K562 (cell line): Measurements from ENCODE around the gene PSMD13. TPM values are rescaled to one million over a fixed set of nuclear protein-coding genes. Genes with fewer than 3 reads are reported as not detected.

Experiments used
- ASH1L ChIP-seq: fragments of 450-650 bp; IDR thresholded peaks from 2 replicates; pipeline ENCODE4 v1.6.1; 2018; ENCODE audit warnings: borderline replicate concordance, mild to moderate bottlenecking, low read depth; ENCODE audit not compliant: partially characterized antibody
- BCL6 ChIP-seq: fragments of 250-450 bp; sonication (Bioruptor Pico); IDR thresholded peaks from 2 replicates; pipeline ENCODE4 v1.4.0; 2020
- FOXM1 ChIP-seq, 2 experiments: fragments of 450-650 bp in 1 of 2; sonication (generic) in 1 of 2; formaldehyde crosslinking in 1 of 2; IDR thresholded peaks; 2 replicates each; pipeline versions ENCODE4 v1.6.1 to v1.9.0; 2017 to 2022; ENCODE audit warnings: low read depth in 2 of 2, mild to moderate bottlenecking in 2 of 2, missing genetic modification reagents in 1 of 2, moderate library complexity in 1 of 2
- GABPA ChIP-seq: fragments of 200-800 bp; sonication (Bioruptor generic); conservative IDR thresholded peaks from 2 replicates; pipeline ENCODE4 v1.6.1; 2016; ENCODE audit warnings: low read depth, missing genetic modification characterization, missing compliant biosample characterization
- HDAC6 ChIP-seq: IDR thresholded peaks from 2 replicates; pipeline ENCODE4 v1.6.1; 2012; ENCODE audit warnings: low read depth, mild to moderate bottlenecking, control low read depth, inconsistent platforms, low read length, moderate library complexity
- HMG20B ChIP-seq: fragments of 250-450 bp; sonication (Bioruptor Pico); IDR thresholded peaks from 2 replicates; pipeline ENCODE4 v1.5.0; 2021; ENCODE audit warnings: mild to moderate bottlenecking
- LARP7 ChIP-seq: fragments of 450-650 bp; IDR thresholded peaks from 2 replicates; pipeline ENCODE4 v1.6.1; 2016
- PCBP2 ChIP-seq: fragments of 200-400 bp; formaldehyde crosslinking; IDR thresholded peaks from 2 replicates; pipeline ENCODE4 v1.6.1; 2018; ENCODE audit warnings: low read length, low read depth, mild to moderate bottlenecking, moderate library complexity; ENCODE audit not compliant: poor library complexity, severe bottlenecking
- SAFB ChIP-seq: fragments of 200-400 bp; formaldehyde crosslinking; IDR thresholded peaks from 2 replicates; pipeline ENCODE4 v1.6.1; 2017; ENCODE audit warnings: low read depth, low read length, borderline replicate concordance
- SLC30A9 ChIP-seq: fragments of 250-450 bp; sonication (Bioruptor Pico); IDR thresholded peaks from 2 replicates; pipeline ENCODE4 v1.8.0; 2022; ENCODE audit warnings: mild to moderate bottlenecking, moderate library complexity
- SNIP1 ChIP-seq: fragments of 450-650 bp; IDR thresholded peaks from 2 replicates; pipeline ENCODE4 v1.7.1; 2017; ENCODE audit warnings: low read depth, mild to moderate bottlenecking
- TEAD1 ChIP-seq, 2 experiments: fragments of 450-650 bp in 1 of 2; sonication (generic) in 1 of 2; formaldehyde crosslinking; IDR thresholded peaks; 2 replicates each; pipeline versions ENCODE4 v1.4.0 to v1.8.0; 2020 to 2022; ENCODE audit warnings: mild to moderate bottlenecking in 2 of 2, missing genetic modification reagents in 1 of 2
- ZBTB7A ChIP-seq: IDR thresholded peaks from 2 replicates; pipeline ENCODE4 v1.6.1; 2011; ENCODE audit warnings: low read depth, mild to moderate bottlenecking, low read length, moderate library complexity, borderline replicate concordance; ENCODE audit not compliant: control insufficient read depth
- polyA plus RNA-seq, 8 experiments: library from polyadenylated mRNA; depleted of rRNA in 4 of 8; stranded (reverse) in 5 of 8; unstranded in 3 of 8; fragments of >200 nt; fragmentation: Nextera tagmentation in 2 of 8; fragmentation: Illumina TruSeq in 1 of 8; extraction: Ambion mirVana in 2 of 8; extraction: Trizol in 1 of 8; gene quantifications; 2 replicates each; pipeline versions ENCODE4 v1.2.1 to v1.2.3, GENCODE V29; 2011 to 2014; ENCODE audit warnings: inconsistent platforms in 1 of 8, missing spikeins in 1 of 8
- total RNA-seq, 7 experiments: library from RNA; depleted of rRNA in 6 of 7; stranded (reverse); fragments of >200 nt in 6 of 7; fragmentation: Illumina TruSeq in 2 of 7; extraction: Trizol in 2 of 7; gene quantifications; 2 replicates each; pipeline versions ENCODE4 v1.2.1 to v1.2.3, GENCODE V29; 2011 to 2021; ENCODE audit warnings: low replicate concordance in 1 of 7
- TF ChIP-seq, protein P1 (sequence below): fragments of 450-650 bp; formaldehyde crosslinking; IDR thresholded peaks from 2 replicates; pipeline ENCODE4 v1.4.0; 2020; ENCODE audit warnings: mild to moderate bottlenecking, mixed read lengths
- TF ChIP-seq, protein P2 (sequence below), 2 experiments: fragments of 450-650 bp in 1 of 2; IDR thresholded peaks; 2 replicates each; pipeline ENCODE4 v1.6.1; 2011 to 2017; ENCODE audit warnings: low read depth in 2 of 2, antibody characterized with exemption in 1 of 2, borderline replicate concordance in 1 of 2, low read length in 1 of 2, mild to moderate bottlenecking in 1 of 2, mixed read lengths in 1 of 2; ENCODE audit not compliant: control insufficient read depth in 1 of 2
- TF ChIP-seq, protein P3 (sequence below): fragments of 250-450 bp; sonication (Bioruptor Pico); IDR thresholded peaks from 2 replicates; pipeline ENCODE4 v1.4.0; 2020; ENCODE audit warnings: mild to moderate bottlenecking, moderate library complexity, borderline replicate concordance
- TF ChIP-seq, protein P4 (sequence below): sonication (generic); formaldehyde crosslinking; IDR thresholded peaks from 2 replicates; pipeline ENCODE4 v1.8.0; 2022; ENCODE audit warnings: mild to moderate bottlenecking, missing genetic modification reagents, borderline replicate concordance

The PSMD13 gene
- total and polyA plus RNA-seq, 9 of the 15 experiments (the other 6 are each of a cell fraction or from before 2014, with no cell fraction given), result 185 to 383 (median 267) TPM

DNA sequence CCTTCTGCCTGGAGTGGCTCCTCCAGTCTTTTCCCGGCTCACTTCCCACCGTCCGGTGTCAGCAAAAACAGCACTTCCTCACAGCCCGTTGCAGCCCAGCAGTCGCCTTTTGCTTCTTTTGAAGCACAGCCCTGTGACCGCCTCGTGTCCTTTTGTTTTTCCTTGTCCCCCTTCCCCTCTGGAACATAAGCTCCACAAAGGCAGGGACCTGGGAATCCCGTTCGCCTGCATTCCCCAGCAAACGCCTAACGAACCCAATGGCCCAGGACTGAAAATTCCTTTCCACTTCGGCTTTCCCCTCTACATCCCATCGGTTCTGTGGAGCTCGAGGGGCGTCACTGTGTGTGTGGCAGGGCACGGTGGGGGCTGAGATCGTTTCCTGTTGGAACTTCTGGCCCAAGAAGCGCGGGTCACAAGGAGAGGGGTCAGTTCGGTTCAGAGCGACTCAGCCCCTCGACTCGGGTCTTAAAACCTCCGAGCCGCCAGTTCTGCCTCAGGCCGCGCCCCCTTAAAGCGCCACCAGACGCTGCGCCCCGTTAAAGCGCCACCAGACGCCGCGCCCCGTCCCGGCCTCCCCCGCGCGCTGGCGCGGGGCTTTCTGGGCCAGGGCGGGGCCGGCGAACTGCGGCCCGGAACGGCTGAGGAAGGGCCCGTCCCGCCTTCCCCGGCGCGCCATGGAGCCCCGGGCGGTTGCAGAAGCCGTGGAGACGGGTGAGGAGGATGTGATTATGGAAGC lies 28.4 kb upstream of the PSMD13 start (continued):
- no peak for TF ChIP-seq ASH1L
- TF ChIP-seq HMG20B, result no peak
- no peak for TF ChIP-seq BCL6
- no peak for TF ChIP-seq SNIP1
- no peak for TF ChIP-seq PCBP2
- no peak for TF ChIP-seq HDAC6
- TF ChIP-seq ZBTB7A, result peak; percentile 78
- TF ChIP-seq TEAD1 (CRISPR knock-in tag; IDR thresholded peaks at IDR 0.05), result no peak
- TF ChIP-seq, protein P1, sequence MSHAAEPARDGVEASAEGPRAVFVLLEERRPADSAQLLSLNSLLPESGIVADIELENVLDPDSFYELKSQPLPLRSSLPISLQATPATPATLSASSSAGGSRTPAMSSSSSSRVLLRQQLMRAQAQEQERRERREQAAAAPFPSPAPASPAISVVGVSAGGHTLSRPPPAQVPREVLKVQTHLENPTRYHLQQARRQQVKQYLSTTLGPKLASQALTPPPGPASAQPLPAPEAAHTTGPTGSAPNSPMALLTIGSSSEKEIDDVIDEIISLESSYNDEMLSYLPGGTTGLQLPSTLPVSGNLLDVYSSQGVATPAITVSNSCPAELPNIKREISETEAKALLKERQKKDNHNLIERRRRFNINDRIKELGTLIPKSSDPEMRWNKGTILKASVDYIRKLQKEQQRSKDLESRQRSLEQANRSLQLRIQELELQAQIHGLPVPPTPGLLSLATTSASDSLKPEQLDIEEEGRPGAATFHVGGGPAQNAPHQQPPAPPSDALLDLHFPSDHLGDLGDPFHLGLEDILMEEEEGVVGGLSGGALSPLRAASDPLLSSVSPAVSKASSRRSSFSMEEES, result no peak
- no peak for TF ChIP-seq LARP7
- no peak for TF ChIP-seq GABPA
- TF ChIP-seq SLC30A9 (CRISPR knock-in tag), result no peak
- no peak for TF ChIP-seq FOXM1 (IDR thresholded peaks at IDR 0.05; ENCODE audit: low read depth)
- TF ChIP-seq FOXM1 (CRISPR knock-in tag; IDR thresholded peaks at IDR 0.05; ENCODE audit: low read depth), result no peak
- no peak for TF ChIP-seq SAFB
- TF ChIP-seq, protein P2, sequence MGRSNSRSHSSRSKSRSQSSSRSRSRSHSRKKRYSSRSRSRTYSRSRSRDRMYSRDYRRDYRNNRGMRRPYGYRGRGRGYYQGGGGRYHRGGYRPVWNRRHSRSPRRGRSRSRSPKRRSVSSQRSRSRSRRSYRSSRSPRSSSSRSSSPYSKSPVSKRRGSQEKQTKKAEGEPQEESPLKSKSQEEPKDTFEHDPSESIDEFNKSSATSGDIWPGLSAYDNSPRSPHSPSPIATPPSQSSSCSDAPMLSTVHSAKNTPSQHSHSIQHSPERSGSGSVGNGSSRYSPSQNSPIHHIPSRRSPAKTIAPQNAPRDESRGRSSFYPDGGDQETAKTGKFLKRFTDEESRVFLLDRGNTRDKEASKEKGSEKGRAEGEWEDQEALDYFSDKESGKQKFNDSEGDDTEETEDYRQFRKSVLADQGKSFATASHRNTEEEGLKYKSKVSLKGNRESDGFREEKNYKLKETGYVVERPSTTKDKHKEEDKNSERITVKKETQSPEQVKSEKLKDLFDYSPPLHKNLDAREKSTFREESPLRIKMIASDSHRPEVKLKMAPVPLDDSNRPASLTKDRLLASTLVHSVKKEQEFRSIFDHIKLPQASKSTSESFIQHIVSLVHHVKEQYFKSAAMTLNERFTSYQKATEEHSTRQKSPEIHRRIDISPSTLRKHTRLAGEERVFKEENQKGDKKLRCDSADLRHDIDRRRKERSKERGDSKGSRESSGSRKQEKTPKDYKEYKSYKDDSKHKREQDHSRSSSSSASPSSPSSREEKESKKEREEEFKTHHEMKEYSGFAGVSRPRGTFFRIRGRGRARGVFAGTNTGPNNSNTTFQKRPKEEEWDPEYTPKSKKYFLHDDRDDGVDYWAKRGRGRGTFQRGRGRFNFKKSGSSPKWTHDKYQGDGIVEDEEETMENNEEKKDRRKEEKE (IDR thresholded peaks at IDR 0.05; ENCODE audit: borderline replicate concordance in 1 of 2, control insufficient read depth in 1 of 2, low read depth in 2 of 2, low read length in 1 of 2), result no peak
- TF ChIP-seq, protein P3, sequence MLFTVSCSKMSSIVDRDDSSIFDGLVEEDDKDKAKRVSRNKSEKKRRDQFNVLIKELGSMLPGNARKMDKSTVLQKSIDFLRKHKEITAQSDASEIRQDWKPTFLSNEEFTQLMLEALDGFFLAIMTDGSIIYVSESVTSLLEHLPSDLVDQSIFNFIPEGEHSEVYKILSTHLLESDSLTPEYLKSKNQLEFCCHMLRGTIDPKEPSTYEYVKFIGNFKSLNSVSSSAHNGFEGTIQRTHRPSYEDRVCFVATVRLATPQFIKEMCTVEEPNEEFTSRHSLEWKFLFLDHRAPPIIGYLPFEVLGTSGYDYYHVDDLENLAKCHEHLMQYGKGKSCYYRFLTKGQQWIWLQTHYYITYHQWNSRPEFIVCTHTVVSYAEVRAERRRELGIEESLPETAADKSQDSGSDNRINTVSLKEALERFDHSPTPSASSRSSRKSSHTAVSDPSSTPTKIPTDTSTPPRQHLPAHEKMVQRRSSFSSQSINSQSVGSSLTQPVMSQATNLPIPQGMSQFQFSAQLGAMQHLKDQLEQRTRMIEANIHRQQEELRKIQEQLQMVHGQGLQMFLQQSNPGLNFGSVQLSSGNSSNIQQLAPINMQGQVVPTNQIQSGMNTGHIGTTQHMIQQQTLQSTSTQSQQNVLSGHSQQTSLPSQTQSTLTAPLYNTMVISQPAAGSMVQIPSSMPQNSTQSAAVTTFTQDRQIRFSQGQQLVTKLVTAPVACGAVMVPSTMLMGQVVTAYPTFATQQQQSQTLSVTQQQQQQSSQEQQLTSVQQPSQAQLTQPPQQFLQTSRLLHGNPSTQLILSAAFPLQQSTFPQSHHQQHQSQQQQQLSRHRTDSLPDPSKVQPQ, result no peak
- TF ChIP-seq, protein P4, sequence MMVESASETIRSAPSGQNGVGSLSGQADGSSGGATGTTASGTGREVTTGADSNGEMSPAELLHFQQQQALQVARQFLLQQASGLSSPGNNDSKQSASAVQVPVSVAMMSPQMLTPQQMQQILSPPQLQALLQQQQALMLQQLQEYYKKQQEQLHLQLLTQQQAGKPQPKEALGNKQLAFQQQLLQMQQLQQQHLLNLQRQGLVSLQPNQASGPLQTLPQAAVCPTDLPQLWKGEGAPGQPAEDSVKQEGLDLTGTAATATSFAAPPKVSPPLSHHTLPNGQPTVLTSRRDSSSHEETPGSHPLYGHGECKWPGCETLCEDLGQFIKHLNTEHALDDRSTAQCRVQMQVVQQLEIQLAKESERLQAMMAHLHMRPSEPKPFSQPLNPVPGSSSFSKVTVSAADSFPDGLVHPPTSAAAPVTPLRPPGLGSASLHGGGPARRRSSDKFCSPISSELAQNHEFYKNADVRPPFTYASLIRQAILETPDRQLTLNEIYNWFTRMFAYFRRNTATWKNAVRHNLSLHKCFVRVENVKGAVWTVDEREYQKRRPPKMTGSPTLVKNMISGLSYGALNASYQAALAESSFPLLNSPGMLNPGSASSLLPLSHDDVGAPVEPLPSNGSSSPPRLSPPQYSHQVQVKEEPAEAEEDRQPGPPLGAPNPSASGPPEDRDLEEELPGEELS, result no peak; the same call in 1 of the 2 replicates
